Colonic mucosa (tissue), 4 donors: ENCODE measurements around the gene NAXD. TPM values are rescaled to one million over a fixed set of nuclear protein-coding genes. Genes with fewer than 3 reads are reported as not detected.

Experiments
- DNase-seq: peaks from one replicate; pipeline ENCODE4 v3.0.0-alpha.2; 2020
- H3K27ac ChIP-seq: fragments of 200-600 bp; one replicate; pipeline ENCODE4 v1.8.0; 2021
- H3K27me3 ChIP-seq: fragments of 200-600 bp; one replicate; pipeline ENCODE4 v1.8.0; 2021
- H3K36me3 ChIP-seq: fragments of 200-600 bp; one replicate; pipeline ENCODE4 v1.8.0; 2021
- H3K4me1 ChIP-seq: fragments of 200-600 bp; one replicate; pipeline ENCODE4 v1.8.0; 2021; ENCODE audit warnings: mild to moderate bottlenecking
- H3K4me3 ChIP-seq: fragments of 200-600 bp; one replicate; pipeline ENCODE4 v1.8.0; 2021
- H3K9ac ChIP-seq, 2 donors: one replicate each; pipeline ENCODE4 v1.7.0; 2013; ENCODE audit warnings: control low read depth in 2 of 2, low read depth in 2 of 2, low read length in 2 of 2
- H3K9me3 ChIP-seq: fragments of 200-600 bp; one replicate; pipeline ENCODE4 v1.8.0; 2021
- intact Hi-C: fragments of 100-400 bp; cut with DNase I; formaldehyde crosslinking; loops from one replicate; pipeline ENCODE4 v1.14.1; 2022
- total RNA-seq, 2 donors: library from RNA; stranded (reverse); fragmentation: NEBNext Ultra II Directional in 1 of 2; extraction: Animal tissue kit (Norgen Biotek cat#: 25700) in 1 of 2; gene quantifications; one replicate each; pipeline ENCODE4 v1.2.1, GENCODE V29; 2021
- TF ChIP-seq, protein P1 (sequence below): fragments of 200-600 bp; IDR thresholded peaks from one replicate; pipeline ENCODE4 v1.8.0; 2022; ENCODE audit warnings: antibody characterized with exemption, mild to moderate bottlenecking
- donor health status: healthy.
- donor health status: DM: no; HTN: no; CAD: no.
- donor health status: DM: no; HTN: no; CAD: no.

The NAXD gene
- total RNA-seq, 2 donors from 2014 or later, result 36.7 to 40.4 TPM

GRCh38 chr13:110583178-110583865, 32.0 kb upstream of the NAXD start:
- intact Hi-C loops, result no loop called here
- Histone ChIP-seq H3K9me3 (no peaks in the 10 kb centered on the region), H3K9ac (no peak overlapping the region), H3K4me3 (no peak overlapping the region), H3K27ac (no peak overlapping the region), H3K36me3 (no peaks in the 10 kb centered on the region), H3K4me1 (no peaks in the 10 kb centered on the region), H3K27me3 (no peaks in the 10 kb centered on the region)
- no peak for DNase-seq
- TF ChIP-seq, protein P1, sequence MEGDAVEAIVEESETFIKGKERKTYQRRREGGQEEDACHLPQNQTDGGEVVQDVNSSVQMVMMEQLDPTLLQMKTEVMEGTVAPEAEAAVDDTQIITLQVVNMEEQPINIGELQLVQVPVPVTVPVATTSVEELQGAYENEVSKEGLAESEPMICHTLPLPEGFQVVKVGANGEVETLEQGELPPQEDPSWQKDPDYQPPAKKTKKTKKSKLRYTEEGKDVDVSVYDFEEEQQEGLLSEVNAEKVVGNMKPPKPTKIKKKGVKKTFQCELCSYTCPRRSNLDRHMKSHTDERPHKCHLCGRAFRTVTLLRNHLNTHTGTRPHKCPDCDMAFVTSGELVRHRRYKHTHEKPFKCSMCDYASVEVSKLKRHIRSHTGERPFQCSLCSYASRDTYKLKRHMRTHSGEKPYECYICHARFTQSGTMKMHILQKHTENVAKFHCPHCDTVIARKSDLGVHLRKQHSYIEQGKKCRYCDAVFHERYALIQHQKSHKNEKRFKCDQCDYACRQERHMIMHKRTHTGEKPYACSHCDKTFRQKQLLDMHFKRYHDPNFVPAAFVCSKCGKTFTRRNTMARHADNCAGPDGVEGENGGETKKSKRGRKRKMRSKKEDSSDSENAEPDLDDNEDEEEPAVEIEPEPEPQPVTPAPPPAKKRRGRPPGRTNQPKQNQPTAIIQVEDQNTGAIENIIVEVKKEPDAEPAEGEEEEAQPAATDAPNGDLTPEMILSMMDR, result no peak

- H3K9me3 ChIP-seq, result no peaks in the 10 kb centered on the region
- no peak for DNase-seq
- TF ChIP-seq, protein P1, result no peak
- no peaks in the 10 kb centered on the region for H3K4me1 ChIP-seq
- H3K4me3 ChIP-seq, result no peak overlapping the region
- H3K36me3 ChIP-seq, result no peaks in the 10 kb centered on the region
- H3K27me3 ChIP-seq, result no peaks in the 10 kb centered on the region
- intact Hi-C loops, result loop anchor here (5.0 kb wide), 1 partner anchor 227 kb away; no protein-coding TSS in a partner anchor
- H3K27ac ChIP-seq, result no peak overlapping the region
- no peak overlapping the region for H3K9ac ChIP-seq
Measured at GRCh38 chr13:110589793-110590390, 25.5 kb upstream of the NAXD start.

GRCh38 chr13:110590577-110590976, 24.8 kb upstream of the NAXD start:
- intact Hi-C loops, result loop anchor here (5.0 kb wide), 1 partner anchor 227 kb away; no protein-coding TSS in a partner anchor
- DNase-seq, result no peak
- TF ChIP-seq, protein P1, result no peak
- Histone ChIP-seq H3K4me1 (no peaks in the 10 kb centered on the region), H3K9ac (no peak overlapping the region), H3K27ac (no peak overlapping the region), H3K4me3 (no peak overlapping the region), H3K27me3 (no peaks in the 10 kb centered on the region), H3K9me3 (no peaks in the 10 kb centered on the region), H3K36me3 (no peaks in the 10 kb centered on the region)

GRCh38 chr13:110592665-110593064, 22.7 kb upstream of the NAXD start:
- H3K27me3 ChIP-seq, result no peaks in the 10 kb centered on the region
- intact Hi-C loops, result loop anchor here (5.0 kb wide), 1 partner anchor 225 kb away; no protein-coding TSS in a partner anchor
- H3K36me3 ChIP-seq, result no peaks in the 10 kb centered on the region
- no peak overlapping the region for H3K4me3 ChIP-seq
- TF ChIP-seq, protein P1, result no peak
- H3K9me3 ChIP-seq, result no peaks in the 10 kb centered on the region
- H3K9ac ChIP-seq, result no peak overlapping the region
- DNase-seq, result no peak
- H3K4me1 ChIP-seq, result no peaks in the 10 kb centered on the region
- H3K27ac ChIP-seq, result no peak overlapping the region

- H3K9me3 ChIP-seq, result no peaks in the 10 kb centered on the region
- TF ChIP-seq, protein P1, result peak; percentile 57
- no peaks in the 10 kb centered on the region for H3K27me3 ChIP-seq
- intact Hi-C loops, result loop anchor here (5.0 kb wide), 1 partner anchor 224 kb away; no protein-coding TSS in a partner anchor
- no peaks in the 10 kb centered on the region for H3K4me1 ChIP-seq
- DNase-seq, result no peak
- H3K36me3 ChIP-seq, result no peaks in the 10 kb centered on the region
- no peak overlapping the region for H3K4me3 ChIP-seq
- no peak overlapping the region for H3K27ac ChIP-seq
- H3K9ac ChIP-seq, result no peak overlapping the region
Measured at GRCh38 chr13:110593430-110594130, 21.8 kb upstream of the NAXD start.
